ENCODE results near the gene MLYCD. TPM values are rescaled to one million over a fixed set of nuclear protein-coding genes. Genes with fewer than 3 reads are reported as not detected.

Gene MLYCD
- total RNA-seq, 4 donors from 2014 or later, result 9.9 to 17.6 (median 12.2) TPM

DNA sequence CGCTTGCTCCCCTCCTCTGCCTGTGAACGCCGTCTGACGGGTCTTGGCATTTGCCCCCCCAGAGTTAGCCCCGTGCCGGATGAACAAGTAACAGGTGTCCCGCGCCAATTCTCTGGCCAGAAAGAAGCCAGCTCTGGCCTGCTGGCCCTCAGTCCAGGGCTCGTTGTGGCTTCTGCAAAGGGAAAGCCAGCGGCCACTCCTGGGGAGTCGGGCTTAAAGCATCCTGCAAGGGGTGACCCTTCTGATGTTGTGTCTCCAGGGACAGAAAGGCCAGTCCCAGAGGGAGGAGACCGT is 35.7 kb downstream of the MLYCD start:
- TF ChIP-seq, protein P1, sequence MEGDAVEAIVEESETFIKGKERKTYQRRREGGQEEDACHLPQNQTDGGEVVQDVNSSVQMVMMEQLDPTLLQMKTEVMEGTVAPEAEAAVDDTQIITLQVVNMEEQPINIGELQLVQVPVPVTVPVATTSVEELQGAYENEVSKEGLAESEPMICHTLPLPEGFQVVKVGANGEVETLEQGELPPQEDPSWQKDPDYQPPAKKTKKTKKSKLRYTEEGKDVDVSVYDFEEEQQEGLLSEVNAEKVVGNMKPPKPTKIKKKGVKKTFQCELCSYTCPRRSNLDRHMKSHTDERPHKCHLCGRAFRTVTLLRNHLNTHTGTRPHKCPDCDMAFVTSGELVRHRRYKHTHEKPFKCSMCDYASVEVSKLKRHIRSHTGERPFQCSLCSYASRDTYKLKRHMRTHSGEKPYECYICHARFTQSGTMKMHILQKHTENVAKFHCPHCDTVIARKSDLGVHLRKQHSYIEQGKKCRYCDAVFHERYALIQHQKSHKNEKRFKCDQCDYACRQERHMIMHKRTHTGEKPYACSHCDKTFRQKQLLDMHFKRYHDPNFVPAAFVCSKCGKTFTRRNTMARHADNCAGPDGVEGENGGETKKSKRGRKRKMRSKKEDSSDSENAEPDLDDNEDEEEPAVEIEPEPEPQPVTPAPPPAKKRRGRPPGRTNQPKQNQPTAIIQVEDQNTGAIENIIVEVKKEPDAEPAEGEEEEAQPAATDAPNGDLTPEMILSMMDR (IDR thresholded peaks at IDR 0.05), result no peak
- no peak for TF ChIP-seq EP300 (IDR thresholded peaks at IDR 0.05)
- TF ChIP-seq POLR2A (IDR thresholded peaks at IDR 0.05), result no peak
- TF ChIP-seq POLR2AphosphoS5 (IDR thresholded peaks at IDR 0.05), result no peak
- 83% methylated on average over 1 of the region's 12 CpGs; no CpG with 5 or more reads in 1 of the 2 donors for WGBS, 2 donors (ENCODE audit: low coverage in 1 of 2)
- ATAC-seq, result no peak

DNA sequence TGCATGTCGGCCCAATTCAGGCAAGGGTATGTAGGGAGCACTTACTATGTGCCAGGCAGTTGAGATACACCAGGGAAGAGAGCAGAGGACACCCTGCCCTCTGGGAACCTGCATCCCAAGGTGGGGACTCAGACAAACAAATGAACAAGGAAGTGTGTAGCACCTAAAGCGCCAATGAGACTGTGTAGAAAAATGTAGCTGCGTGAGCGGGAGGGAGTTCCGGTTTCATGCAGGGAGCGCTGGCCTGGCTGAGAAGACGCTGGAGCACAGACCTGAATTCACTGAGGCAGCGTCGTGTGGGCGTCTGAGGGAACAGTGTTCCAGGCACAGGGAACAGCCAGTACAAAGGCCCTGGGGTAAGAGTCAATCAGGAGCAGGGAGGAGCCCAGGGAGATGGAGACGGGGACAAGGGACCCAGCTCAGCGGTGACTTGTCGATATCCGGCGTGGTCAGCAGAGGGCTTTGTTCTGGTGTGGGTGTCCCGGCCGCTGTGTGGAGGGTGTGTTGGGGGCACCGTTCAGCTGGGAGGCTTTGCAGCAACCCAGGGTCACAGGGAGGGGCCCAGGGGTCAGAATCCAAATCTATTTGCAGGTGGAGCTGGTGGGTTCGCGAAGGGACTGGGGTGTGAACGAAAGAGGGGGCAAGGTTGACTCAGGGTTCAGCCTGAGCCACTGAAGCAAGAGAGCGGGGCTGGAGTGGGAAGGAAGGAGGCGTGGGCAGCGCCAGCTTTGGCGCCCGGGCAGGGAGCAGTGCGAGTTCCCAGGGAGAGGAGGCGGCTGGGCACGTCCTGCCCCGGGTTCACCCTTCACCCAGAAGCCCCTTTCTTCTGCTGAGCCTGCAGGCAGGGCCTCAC is 36.3 kb downstream of the MLYCD start:
- no peak overlapping the region for H3K4me3 ChIP-seq
- 85% methylated on average over 9 to 20 of the region's 30 CpGs for WGBS, 2 donors (ENCODE audit: low coverage in 1 of 2)
- H3K9me3 ChIP-seq, result no peaks in the 10 kb centered on the region
- peaks cover 0 to 25% of the 10 kb centered on the region in 2 donors for H3K36me3 ChIP-seq
- H3K4me1 ChIP-seq, result no peaks in the 10 kb centered on the region
- H3K27me3 ChIP-seq, result no peaks in the 10 kb centered on the region
- no peak overlapping the region for H3K27ac ChIP-seq
- TF ChIP-seq EP300 (IDR thresholded peaks at IDR 0.05), result no peak
- ATAC-seq, result no peak

More for the DNA sequence above, 35.7 kb downstream of the MLYCD start:
- no peak overlapping the region for H3K27ac ChIP-seq
- H3K4me1 ChIP-seq, result no peaks in the 10 kb centered on the region
- H3K4me3 ChIP-seq, result no peak overlapping the region
- H3K9me3 ChIP-seq, result no peaks in the 10 kb centered on the region
- H3K27me3 ChIP-seq, result no peaks in the 10 kb centered on the region
- peaks cover 0 to 30% of the 10 kb centered on the region in 2 donors for H3K36me3 ChIP-seq

DNA sequence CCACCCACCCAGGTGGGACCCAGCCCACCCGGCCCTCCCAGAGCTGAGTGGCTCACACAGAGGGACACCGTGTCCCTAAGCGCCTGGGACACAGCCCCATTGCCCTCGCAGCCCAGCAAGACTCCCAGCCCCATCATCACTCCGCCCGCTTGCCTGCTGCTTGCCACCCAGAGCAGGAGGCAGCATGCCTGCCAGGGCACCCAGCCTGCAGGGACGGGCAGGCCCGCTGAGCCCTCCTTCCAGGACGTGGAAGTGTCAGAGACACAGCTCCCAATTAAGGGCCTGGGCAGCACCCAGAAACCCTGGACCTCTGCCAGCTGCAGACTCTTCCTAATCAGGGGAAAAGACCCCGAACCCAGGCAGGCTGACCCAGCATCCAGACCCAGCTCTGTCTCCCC is 36.9 kb downstream of the MLYCD start:
- no CpG with 5 or more reads among the region's 10 CpGs for WGBS, 2 donors (ENCODE audit: low coverage in 1 of 2)
- peaks cover 0 to 24% of the 10 kb centered on the region in 2 donors for H3K36me3 ChIP-seq
- H3K9me3 ChIP-seq, result no peaks in the 10 kb centered on the region
- no peaks in the 10 kb centered on the region for H3K4me1 ChIP-seq
- no peak overlapping the region for H3K4me3 ChIP-seq
- ATAC-seq, result no peak
- no peaks in the 10 kb centered on the region for H3K27me3 ChIP-seq
- TF ChIP-seq, protein P1 (IDR thresholded peaks at IDR 0.05), result no peak
- TF ChIP-seq POLR2AphosphoS5 (IDR thresholded peaks at IDR 0.05) (no peak), EP300 (IDR thresholded peaks at IDR 0.05) (no peak)
- H3K27ac ChIP-seq, result no peak overlapping the region

DNA sequence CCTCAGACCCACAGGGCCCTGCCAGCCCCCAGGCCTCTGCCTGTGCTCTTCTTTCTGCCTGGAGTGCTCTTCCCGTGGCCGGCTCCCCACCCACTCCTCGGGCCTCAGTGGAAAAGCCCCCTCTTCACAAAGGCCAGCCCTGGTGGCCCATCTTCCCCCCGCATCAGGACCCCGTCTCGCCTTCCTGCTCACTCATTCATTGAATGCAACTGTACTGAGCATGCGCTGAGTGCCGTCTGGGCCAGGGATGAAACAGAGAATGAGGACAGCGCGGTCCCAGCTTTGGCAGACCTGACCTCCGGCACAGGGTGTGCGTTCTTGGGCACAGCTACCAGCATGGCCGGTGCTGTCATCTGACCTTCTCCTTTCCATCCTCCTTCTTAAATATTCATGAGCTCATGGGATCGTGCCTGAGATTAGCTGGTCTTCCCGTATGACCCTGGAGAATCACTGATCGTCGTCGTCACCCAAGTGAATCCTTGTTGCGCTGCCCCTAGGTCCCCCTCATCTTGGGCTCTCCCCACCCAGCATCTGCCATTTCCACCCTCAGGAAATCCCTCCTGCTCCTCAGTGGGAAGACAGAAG is 37.8 kb downstream of the MLYCD start:
- Histone ChIP-seq H3K27ac (no peak overlapping the region), H3K27me3 (no peaks in the 10 kb centered on the region), H3K4me3 (no peak overlapping the region), H3K4me1 (no peaks in the 10 kb centered on the region), H3K36me3 (peaks cover 0 to 22% of the 10 kb centered on the region in 2 donors), H3K9me3 (no peaks in the 10 kb centered on the region)
- WGBS, 2 donors (ENCODE audit: low coverage in 1 of 2), result 75 to 87% methylated on average over 10 of the region's 19 CpGs
- no peak for ATAC-seq
- TF ChIP-seq POLR2A (IDR thresholded peaks at IDR 0.05), result no peak
- TF ChIP-seq EP300 (IDR thresholded peaks at IDR 0.05), result no peak
- TF ChIP-seq, protein P1 (IDR thresholded peaks at IDR 0.05), result no peak
- no peak for TF ChIP-seq POLR2AphosphoS5 (IDR thresholded peaks at IDR 0.05)

DNA sequence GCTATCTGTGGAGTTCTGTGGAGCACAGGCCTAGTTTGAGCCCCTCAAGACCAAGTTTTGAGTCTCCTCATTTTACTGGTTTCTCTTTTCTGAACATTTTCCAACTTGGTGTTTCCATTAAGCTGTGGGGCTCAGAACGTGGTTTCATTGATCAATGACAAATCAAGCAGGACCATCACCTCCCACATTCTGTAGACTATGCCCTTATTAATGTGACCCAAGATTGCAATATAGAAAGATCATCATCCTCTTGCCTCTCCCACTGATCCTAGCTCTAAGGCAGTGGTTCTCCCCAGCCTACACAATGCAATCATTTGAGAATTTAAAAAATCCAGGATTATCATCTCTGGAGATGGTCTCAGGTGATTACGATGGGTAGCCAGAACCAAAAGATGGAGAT is 38.4 kb downstream of the MLYCD start:
- no peak for ATAC-seq
- Histone ChIP-seq H3K27me3 (no peaks in the 10 kb centered on the region), H3K36me3 (peaks cover 0 to 21% of the 10 kb centered on the region in 2 donors), H3K4me3 (no peak overlapping the region), H3K4me1 (no peaks in the 10 kb centered on the region), H3K27ac (no peak overlapping the region), H3K9me3 (no peaks in the 10 kb centered on the region)
- 78 to 86% methylated on average over 1 to 2 of the region's 2 CpGs for WGBS, 2 donors (ENCODE audit: low coverage in 1 of 2)
- TF ChIP-seq POLR2AphosphoS5 (IDR thresholded peaks at IDR 0.05), result no peak
- no peak for TF ChIP-seq POLR2A (IDR thresholded peaks at IDR 0.05)
- TF ChIP-seq, protein P1 (IDR thresholded peaks at IDR 0.05), result no peak
- TF ChIP-seq EP300 (IDR thresholded peaks at IDR 0.05), result no peak

All from gastroesophageal sphincter (tissue), 4 donors.